Right ventricle myocardium superior (tissue), 1 donor: Measurements from ENCODE around the gene MSH3. TPM values are rescaled to one million over a fixed set of nuclear protein-coding genes. Genes with fewer than 3 reads are reported as not detected.
"Not testable (repeated sequence)": the region's sequence is repeated elsewhere in the genome, so short reads cannot be mapped to it uniquely, and the experiment has no call there.

ENCODE experiments used
- ATAC-seq: fragments of 200-7000 bp; cut with Tn5 transposase; one replicate; pipeline ENCODE4 v1.9.1; 2020; ENCODE audit warnings: mild to moderate bottlenecking; ENCODE audit not compliant: poor library complexity
- DNase-seq: peaks from one replicate; pipeline ENCODE4 v3.0.0-alpha.2; 2020
- intact Hi-C: fragments of 100-400 bp; cut with DNase I; formaldehyde crosslinking; loops from one replicate; pipeline ENCODE4 v1.11.2; 2022
- total RNA-seq: library from RNA; stranded (reverse); fragmentation: NEBNext Ultra II Directional; extraction: Animal tissue kit (Norgen Biotek cat#: 25700); gene quantifications from one replicate; pipeline ENCODE4 v1.2.1, GENCODE V29; 2021
- donor health status: DM: no; HTN: yes; CAD: no; lungs with severe emphysema.

The MSH3 gene
- total RNA-seq, 1 donor from 2014 or later: 10.5 TPM

DNA sequence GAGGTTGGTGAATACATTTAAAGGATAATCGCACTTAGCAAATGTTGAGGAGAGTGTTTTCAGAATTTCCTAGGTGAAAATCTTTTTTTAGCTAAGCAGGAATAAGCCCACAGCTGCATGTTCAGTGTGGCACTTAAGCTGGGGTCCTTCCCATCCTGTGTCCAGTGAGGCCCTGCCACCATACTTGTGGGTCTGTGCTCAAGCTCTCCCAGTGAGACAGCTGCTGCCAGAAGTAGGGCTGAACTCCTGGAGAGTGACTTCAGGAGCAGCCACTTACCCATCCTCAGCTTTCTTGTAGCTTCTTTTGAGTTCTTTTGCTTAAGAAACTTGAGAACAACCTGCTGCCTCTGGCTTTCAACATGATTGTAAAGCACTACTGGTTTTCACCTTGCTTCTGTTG, 110.3 kb downstream of the MSH3 start:
- DNase-seq: no peak
- intact Hi-C loops: no loop called here
- no peak for ATAC-seq

DNA sequence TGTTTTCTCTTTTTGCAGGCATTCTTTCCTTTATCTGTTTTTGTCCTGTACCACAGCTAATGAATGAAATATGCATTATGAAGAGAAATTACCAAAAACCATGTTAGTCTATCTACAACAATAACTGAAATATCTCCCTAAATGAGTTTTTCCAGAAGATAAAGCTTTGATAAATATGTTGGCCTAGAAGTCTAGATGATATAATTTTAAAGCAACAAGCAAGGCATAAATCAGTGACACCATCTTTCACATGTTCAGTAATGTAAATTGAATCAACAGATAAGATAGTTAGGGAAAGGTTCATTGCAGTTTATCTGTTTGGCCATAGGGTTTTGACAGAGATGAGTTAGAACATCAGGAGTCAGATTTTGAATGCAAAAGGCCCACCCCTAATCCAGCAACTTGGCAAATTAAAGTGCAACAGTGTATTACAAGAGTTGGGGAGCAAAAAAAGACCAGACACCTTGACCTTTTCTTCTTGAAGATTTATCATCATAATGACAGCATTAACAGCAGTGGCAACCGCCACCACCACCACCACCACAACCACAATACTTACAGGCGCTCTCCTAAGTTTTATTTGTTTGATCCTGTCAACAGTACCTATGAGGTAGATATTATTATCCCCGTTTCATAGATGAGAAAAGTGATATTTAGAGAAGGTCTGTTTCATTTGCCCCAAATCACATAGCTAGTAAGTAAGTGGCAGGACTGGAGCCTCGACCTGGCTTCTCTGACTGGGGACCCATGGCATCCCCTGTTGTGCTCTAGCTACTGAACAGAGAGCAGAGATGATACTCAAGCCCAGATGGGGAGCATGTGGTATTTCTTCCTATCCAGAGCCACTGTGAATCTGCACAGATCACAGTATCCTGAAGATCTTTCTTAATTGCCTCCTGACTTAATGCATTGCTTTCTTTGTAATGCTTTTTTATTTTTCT, 123.2 kb downstream of the MSH3 start:
- DNase-seq: no peak
- no peak for ATAC-seq
- intact Hi-C loops: no loop called here

DNA sequence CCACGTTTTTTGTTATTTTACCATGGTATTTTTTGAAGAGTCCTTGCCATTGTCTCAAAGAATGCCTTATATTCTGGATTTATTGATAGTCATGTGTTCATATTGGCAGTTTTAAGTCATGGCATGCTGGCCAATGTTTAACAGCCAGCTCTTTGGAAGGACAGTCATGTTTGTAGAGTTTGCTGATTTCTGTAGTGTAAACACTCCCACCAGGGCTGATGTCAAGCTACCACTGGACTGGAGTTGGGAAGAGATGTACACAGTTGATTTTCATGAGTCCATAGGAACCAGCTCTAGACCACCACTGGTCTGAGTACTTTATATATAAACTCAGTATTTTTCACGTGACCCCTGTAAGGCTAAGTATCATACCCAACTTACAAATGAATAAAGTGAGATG, 125.6 kb downstream of the MSH3 start:
- intact Hi-C loops: no loop called here
- no peak for DNase-seq
- no peak for ATAC-seq

DNA sequence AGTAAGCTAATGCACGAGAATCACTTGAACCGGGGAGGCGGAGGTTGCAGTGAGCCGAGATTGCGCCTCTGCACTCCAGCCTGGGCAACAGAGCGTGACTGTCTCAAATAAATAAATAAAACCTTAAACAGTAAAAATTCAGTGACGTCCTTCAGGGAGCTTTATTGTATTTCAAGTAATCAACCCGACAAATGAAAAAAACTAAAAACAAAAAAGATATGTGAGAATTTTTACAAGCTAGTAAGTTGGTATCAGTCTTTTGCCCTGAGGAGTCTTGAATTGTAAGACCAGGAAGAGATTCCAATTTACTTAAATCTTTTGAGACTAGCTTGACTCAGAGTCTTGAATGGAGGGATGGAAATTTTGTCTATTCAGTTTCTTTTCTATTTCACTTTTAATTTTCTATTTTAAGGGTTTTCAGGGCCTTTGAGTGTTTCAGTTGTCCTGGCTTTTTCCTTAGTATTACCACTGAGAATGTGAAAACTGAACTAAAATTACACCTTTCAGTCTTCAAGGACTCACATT, 126.4 kb downstream of the MSH3 start:
- ATAC-seq (no peak), DNase-seq (no peak)
- intact Hi-C loops: no loop called here

DNA sequence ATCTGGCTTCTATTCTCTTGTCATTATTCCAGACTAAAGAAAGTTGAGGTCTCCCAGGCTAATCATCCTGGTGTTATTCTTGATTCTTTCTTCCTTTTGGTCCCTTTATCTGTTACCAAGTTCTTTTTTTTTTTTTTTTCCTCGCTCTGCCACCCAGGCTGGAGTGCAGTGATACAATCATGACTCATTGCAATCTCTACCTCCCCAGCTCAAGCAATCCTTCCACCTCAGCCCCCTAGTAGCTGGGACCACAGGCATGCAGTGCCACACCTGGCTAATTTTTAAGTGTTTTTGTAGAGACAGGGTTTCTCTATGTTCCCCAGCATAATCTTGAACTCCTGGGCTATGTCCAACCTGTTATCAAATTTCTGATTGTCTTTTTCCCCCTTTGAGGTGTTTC, 126.9 kb downstream of the MSH3 start:
- no peak for ATAC-seq
- intact Hi-C loops: no loop called here
- no peak for DNase-seq

DNA sequence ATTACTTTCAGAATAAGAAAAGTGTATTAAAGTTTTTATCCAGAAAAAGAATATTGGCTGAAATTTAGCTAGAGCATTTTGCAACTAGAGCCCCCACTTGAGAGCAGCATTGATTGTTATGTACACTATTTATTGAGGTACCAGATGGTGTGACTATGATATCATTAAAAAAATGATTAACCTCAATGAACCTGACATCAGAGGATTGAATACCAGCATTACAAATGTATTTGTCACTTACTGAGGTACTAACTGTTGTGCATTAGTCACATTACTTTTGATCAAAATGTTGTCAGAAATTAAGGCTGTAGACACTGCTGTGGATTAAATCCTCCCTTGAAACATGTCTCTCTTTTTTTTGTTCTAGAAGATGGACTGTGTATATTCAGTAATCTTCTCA, 128.2 kb downstream of the MSH3 start:
- ATAC-seq: no peak
- intact Hi-C loops: no loop called here

DNA sequence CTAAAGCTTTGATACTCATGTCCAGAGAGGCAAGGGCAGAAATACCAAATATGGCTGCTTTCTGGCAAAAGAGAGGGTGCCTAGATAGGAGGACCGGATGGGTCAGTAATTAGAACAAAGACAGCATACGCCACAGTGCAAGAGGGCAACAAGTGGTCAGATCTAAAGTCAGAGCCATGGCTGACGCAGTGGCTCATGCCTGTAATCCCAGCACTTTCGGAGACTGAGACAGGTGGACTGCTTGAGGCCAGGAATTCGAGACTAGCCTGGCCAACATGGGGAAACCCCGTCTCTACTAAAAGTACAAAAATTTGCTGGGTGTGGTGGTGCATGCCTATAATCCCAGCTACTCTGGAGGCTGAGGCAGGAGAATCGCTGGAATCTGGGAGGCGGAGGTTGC, 129.3 kb downstream of the MSH3 start:
- intact Hi-C loops, DNase-seq, ATAC-seq: not testable (repeated sequence)

More for the DNA sequence above, 128.2 kb downstream of the MSH3 start:
- no peak for DNase-seq

DNA sequence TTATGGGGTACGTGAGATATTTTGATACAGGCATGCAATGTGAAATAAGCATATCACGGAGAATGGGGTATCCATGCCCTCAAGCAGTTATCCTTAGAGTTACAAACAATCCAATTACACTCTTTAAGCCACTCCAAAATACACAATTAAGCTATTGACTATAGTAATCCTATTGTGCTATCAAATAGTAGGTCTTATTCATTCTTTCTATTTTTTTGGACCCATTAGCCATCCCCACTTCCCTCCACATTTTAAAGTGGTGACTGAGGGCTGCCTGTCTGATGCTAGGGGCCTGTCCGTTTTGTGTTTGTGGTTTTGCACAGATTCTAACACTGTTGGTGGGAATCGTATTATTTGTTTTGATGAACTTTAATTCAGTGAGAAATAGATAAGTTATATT, 130.0 kb downstream of the MSH3 start:
- DNase-seq (no peak), ATAC-seq (no peak)
- intact Hi-C loops: no loop called here

DNA sequence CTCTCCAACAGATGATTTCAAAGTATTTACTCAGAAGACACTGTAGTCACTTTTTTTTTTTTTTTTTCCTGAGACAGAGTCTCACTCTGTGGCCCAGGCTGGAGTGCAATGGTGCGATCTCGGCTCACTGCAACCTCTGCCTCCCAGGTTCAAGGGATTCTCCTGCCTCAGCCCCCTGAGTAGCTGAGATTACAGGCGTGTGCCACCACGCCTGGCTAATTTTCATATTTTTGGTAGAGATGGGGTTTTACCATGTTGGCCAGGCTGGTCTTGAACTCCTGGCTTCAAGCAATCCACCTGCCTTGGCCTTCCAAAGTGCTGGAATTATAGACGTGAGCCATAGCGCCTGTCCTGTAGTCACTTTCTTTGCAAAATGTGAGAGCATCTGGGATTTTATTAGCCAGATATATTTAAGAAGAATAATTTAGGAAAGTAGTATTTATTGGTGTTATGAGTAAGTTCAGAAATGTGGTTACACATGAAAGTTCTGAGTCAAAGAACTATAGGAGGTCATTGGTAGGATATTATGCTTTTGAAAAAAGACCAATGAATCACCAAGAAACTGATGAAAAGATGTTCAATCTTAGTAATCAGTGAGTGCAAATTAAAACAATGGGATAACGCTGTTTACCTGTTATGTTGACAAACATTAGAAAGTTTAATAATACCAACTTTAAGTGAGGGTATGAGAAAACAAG, 135.0 kb downstream of the MSH3 start:
- intact Hi-C loops: loop anchor here (10.0 kb wide), 1 partner anchor 375 kb away; no protein-coding TSS in a partner anchor

DNA sequence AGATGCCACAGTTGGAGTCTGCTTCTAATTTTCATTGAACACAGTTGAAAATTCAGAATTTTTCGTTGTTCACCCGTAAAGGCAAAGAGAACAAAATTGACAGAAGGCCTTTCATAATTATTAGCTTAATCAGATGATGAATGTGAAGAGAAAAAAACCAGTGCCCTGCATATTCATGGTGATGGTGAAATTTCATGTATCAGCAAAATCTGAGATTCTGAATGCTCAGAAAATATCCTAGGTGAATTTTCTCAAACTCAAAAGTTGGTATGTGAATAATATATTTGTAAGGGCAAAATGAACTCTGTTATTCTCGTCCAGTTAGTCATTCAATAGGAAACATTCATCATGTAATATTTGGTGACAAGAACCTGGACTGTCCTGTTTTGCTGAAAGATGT, 136.2 kb downstream of the MSH3 start:
- no peak for DNase-seq
- intact Hi-C loops: loop anchor here (10.0 kb wide), 1 partner anchor 374 kb away; no protein-coding TSS in a partner anchor
- ATAC-seq: no peak

More for the DNA sequence above, 135.0 kb downstream of the MSH3 start:
- not testable (repeated sequence) for DNase-seq, ATAC-seq

DNA sequence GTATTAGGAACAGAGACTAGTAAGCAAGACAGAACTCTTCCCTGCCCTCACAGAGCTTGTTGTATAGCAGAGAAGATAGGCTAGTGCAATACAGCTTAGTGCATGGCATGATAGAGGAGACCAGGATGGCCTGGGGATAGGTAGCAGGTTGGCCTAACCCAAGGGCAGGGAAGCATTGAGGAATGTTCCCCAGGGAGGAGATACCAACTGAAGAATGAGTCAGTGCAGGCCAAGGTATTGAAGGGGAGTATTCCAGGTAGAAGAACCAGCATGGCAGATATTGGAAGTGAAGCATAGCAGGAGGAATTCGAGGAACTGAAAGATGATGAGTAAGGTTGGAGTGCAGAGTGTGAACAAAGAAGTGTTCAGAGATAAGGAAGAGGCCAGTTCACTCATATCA, 138.9 kb downstream of the MSH3 start:
- DNase-seq (no peak), ATAC-seq (no peak)
- intact Hi-C loops: loop anchor here (10.0 kb wide), 1 partner anchor 371 kb away; no protein-coding TSS in a partner anchor

DNA sequence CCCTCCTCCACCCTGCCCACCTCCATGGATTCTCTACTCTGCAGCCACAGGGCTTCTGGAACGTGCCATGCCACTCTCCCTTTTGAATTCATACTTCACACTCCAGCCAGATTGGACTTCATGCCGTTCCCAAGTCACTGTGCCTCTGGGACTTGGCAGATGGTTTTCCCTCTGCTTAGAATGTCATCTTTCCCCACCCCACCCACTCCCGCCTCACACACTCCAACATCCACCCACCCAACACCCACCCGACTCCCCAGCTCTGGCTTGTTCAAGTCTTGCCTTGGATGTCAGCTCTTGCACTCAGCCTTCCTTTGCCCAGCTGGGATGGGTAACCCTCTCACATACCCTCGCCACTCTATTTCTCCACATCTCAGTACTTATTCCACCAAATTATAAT, 142.4 kb downstream of the MSH3 start:
- intact Hi-C loops: loop anchor here (10.0 kb wide), 1 partner anchor 368 kb away; no protein-coding TSS in a partner anchor
- DNase-seq (no peak), ATAC-seq (no peak)

DNA sequence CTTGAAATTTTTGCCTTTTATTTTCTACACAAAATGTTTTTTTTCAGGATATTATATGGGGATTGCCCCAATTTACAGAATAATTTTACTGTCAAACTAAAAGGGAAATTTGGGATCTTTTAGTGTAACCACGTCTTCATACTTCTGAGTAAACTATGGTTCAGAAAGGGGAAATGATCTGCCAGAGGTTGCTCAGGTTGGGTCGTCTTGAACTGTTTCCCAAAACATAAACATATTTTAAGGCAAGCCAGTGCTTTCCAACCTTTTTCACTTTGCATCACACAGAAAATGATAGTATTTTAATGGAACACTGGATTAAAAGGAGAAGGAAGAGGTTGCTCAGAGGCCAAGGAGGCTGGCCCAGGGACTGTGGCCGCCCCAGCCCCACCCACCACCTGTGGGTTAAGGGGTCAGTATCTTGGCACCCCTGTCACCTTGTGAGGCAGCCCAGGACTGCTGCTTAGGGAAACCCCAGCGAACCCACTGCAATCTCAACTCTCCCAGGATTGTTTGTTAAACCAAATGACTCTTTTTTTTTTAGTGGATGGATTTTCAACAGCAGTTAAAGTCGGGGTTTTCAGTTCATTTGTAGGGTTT, 143.1 kb downstream of the MSH3 start:
- no peak for ATAC-seq
- no peak for DNase-seq
- intact Hi-C loops: loop anchor here (10.0 kb wide), 1 partner anchor 367 kb away; no protein-coding TSS in a partner anchor

DNA sequence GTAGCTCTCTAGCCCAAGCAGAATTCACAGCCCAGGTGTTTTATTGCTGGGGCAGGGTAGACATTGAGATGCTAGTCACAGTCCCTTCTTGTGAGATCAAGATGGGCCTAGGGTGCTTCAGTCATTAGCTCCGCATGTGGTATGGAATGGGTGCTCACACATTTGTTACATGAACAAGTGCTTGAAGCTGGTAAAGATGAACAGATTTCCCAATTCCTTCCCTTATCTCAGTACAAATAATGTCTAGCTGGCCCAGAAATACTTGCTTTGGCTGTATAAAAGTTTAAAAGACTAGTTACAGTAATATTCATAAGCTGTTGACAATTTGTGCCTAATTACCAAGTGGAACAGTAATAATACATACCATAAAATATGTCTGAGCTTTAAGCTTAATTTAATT, 143.7 kb downstream of the MSH3 start:
- no peak for DNase-seq
- ATAC-seq: no peak
- intact Hi-C loops: loop anchor here (10.0 kb wide), 1 partner anchor 367 kb away; no protein-coding TSS in a partner anchor

DNA sequence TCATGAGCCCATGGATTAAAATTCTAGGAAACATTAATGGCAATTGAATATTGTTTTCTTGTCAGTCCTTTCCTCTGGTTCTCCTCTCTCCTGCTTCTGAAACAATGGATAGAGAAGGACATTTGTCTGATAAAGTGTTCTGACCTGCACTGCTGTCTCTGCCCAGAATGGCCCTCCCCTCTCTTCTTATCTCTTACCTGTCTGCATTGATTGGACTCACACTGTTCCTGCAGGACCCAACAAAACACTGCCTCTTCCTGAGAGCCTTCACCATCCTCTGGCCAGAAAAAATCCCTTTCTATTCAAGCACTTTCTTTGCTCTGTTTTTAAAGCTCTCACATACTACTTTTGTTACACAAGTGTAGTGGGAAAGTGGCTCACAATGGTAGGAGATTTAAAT, 144.2 kb downstream of the MSH3 start:
- no peak for DNase-seq
- intact Hi-C loops: loop anchor here (10.0 kb wide), 1 partner anchor 366 kb away; no protein-coding TSS in a partner anchor
- peak; percentile 25 for ATAC-seq

DNA sequence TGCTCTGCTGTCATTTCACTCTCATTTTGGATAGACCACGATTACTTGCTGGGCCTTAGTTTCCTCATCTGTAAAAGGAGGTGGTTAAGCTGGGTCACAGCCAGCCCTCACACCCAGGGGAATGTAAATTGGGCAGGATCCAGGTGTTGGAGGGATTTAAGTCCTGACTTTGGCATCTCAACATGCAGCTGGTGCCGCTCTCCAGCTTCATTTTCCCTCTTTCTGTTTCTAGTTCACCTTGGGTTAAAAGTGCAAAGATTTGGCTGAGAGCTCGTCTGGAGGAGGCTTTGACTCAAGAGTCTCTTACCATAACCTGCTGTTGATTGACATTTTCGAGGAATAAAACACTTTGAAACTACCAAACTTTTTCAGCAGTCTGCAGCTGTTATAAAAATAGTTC, 144.6 kb downstream of the MSH3 start:
- DNase-seq (peak; percentile 46), ATAC-seq (peak; percentile 20)
- intact Hi-C loops: loop anchor here (10.0 kb wide), 1 partner anchor 366 kb away; no protein-coding TSS in a partner anchor

DNA sequence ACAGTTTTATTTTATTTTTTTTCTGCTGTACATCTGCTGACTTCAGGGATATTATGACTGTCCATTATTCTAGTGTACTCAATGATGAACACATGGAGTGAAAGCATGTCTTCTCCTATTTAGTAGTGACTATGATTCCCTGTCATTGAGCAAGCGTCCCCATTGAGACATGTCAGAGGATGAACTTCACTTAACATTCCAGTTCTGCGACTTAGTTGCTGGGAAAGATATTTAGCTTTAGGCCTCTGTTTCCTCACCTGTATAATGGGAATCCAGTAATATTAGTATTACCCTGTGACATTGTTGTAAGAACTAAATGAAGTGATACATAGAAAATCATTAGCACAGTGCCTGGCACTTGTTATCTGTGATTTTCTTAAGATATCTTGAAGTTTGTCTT, 145.1 kb downstream of the MSH3 start:
- no peak for DNase-seq
- intact Hi-C loops: loop anchor here (10.0 kb wide), 1 partner anchor 365 kb away; no protein-coding TSS in a partner anchor
- no peak for ATAC-seq

DNA sequence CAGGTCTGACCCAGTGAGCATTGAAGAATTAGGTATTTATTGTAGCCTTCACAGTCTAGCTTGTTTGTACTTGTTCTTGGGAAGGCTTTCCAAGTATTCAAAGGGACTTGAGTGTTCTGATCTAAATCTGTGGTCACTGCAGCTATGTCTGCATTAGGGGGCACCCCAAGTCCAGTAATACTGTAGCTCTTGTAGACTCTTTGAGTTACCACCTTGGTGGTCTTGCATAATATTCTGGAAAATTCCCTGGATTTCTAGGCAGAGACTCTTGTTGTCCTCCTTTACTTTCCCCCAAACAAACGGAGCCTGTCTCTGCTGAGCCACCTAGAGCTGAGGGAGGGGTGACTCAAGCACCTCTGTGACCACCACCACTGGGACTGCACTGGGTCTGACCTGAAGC, 149.9 kb downstream of the MSH3 start:
- DNase-seq: no peak
- ATAC-seq: peak; percentile 22
- intact Hi-C loops: no loop called here

DNA sequence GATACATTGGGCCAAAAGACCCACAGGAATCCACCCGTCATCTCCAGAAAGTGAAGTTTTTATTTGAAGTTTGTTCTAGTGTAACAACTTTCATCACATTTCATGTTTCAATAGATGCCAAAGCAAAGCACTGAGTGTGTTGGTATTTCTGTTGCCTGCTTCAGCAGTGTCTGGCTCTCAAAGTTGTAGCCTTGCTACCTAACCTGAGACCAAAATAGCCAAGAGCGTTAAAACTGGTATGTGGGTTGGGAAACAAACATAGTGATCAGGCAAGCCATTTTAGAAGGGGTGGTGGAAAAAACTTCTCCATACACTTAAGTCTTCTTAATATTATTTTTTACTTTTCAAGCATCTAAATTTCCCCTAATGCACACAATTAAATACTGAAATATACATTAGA, 150.6 kb downstream of the MSH3 start:
- DNase-seq (no peak), ATAC-seq (peak; percentile 60)
- intact Hi-C loops: no loop called here
